Mesenchymal stem cell (in vitro differentiated cells and primary cell): ENCODE measurements around the gene WIF1.

Experiments used
- DNase-seq: peaks from one replicate; pipeline ENCODE4 v3.0.0-alpha.2; 2013
- H2AFZ ChIP-seq: one replicate; pipeline ENCODE4 v1.6.1; 2013; ENCODE audit warnings: low read depth, mild to moderate bottlenecking, control low read depth, inconsistent platforms, low read length, moderate library complexity
- H2AK5ac ChIP-seq: 2 replicates; pipeline ENCODE4 v1.6.1; 2013; ENCODE audit warnings: low read length, moderate library complexity, mild to moderate bottlenecking, inconsistent platforms; ENCODE audit not compliant: severe bottlenecking
- H2BK120ac ChIP-seq: one replicate; pipeline ENCODE4 v1.6.1; 2013; ENCODE audit warnings: low read depth, mild to moderate bottlenecking, inconsistent platforms, low read length, moderate library complexity
- H2BK12ac ChIP-seq, 2 experiments: one replicate each; pipeline ENCODE4 v1.6.1; 2013; ENCODE audit warnings: inconsistent platforms in 2 of 2, low read length in 2 of 2, mild to moderate bottlenecking in 2 of 2, moderate library complexity in 2 of 2, control low read depth in 1 of 2
- H2BK15ac ChIP-seq: one replicate; pipeline ENCODE4 v1.6.1; 2013; ENCODE audit warnings: mild to moderate bottlenecking, low read depth, inconsistent platforms; ENCODE audit not compliant: poor library complexity, severe bottlenecking
- H2BK5ac ChIP-seq: 2 replicates; pipeline ENCODE4 v1.6.1; 2013; ENCODE audit warnings: low read depth, mild to moderate bottlenecking, low read length, control low read depth, inconsistent platforms; ENCODE audit not compliant: poor library complexity, severe bottlenecking
- H3K14ac ChIP-seq, 2 experiments: one replicate each; pipeline ENCODE4 v1.6.1; 2013; ENCODE audit warnings: inconsistent platforms in 2 of 2, low read length in 2 of 2, control low read depth in 1 of 2, mild to moderate bottlenecking in 1 of 2, moderate library complexity in 1 of 2
- H3K18ac ChIP-seq, 2 experiments: one replicate each; pipeline ENCODE4 v1.6.1; 2013; ENCODE audit warnings: inconsistent platforms in 2 of 2, low read length in 2 of 2, control low read depth in 1 of 2, low read depth in 1 of 2, mild to moderate bottlenecking in 1 of 2
- H3K23ac ChIP-seq, 2 experiments: one replicate each; pipeline ENCODE4 v1.6.1; 2013; ENCODE audit warnings: inconsistent platforms in 2 of 2, low read length in 2 of 2, mild to moderate bottlenecking in 2 of 2, moderate library complexity in 2 of 2, control low read depth in 1 of 2
- H3K27ac ChIP-seq: 2 replicates; pipeline ENCODE4 v1.5.1; 2013; ENCODE audit warnings: mild to moderate bottlenecking, moderate library complexity, low read length, control low read depth, inconsistent platforms; ENCODE audit not compliant: poor library complexity, severe bottlenecking
- H3K27me3 ChIP-seq, 2 experiments: 2 replicates each; pipeline versions ENCODE4 v1.6.1 to v1.7.0; 2013; ENCODE audit warnings: low read length in 2 of 2, mild to moderate bottlenecking in 2 of 2, moderate library complexity in 2 of 2, control low read depth in 1 of 2, inconsistent platforms in 1 of 2; ENCODE audit not compliant: control insufficient read depth in 1 of 2, insufficient read depth in 1 of 2
- H3K36me3 ChIP-seq, 2 experiments: 2 replicates each; pipeline versions ENCODE4 v1.6.1 to v1.7.0; 2013; ENCODE audit warnings: low read length in 2 of 2, control low read depth in 1 of 2, inconsistent platforms in 1 of 2, low read depth in 1 of 2, mild to moderate bottlenecking in 1 of 2; ENCODE audit not compliant: insufficient read depth in 2 of 2, control insufficient read depth in 1 of 2
- H3K4ac ChIP-seq, 2 experiments: one replicate each; pipeline ENCODE4 v1.6.1; 2013; ENCODE audit warnings: inconsistent platforms in 2 of 2, low read length in 2 of 2, mild to moderate bottlenecking in 2 of 2, moderate library complexity in 2 of 2, control low read depth in 1 of 2, low read depth in 1 of 2
- H3K4me1 ChIP-seq: 2 replicates; pipeline ENCODE4 v1.6.1; 2013; ENCODE audit warnings: low read depth, low read length, control low read depth; ENCODE audit not compliant: control insufficient read depth, insufficient read depth
- H3K4me2 ChIP-seq: 2 replicates; pipeline ENCODE4 v1.6.1; 2013; ENCODE audit warnings: low read length, mild to moderate bottlenecking, inconsistent platforms; ENCODE audit not compliant: poor library complexity, severe bottlenecking
- H3K4me3 ChIP-seq, 2 experiments: 2 replicates each; pipeline versions ENCODE4 v1.5.1 to v1.7.0; 2013; ENCODE audit warnings: low read length in 2 of 2, mild to moderate bottlenecking in 2 of 2, control low read depth in 1 of 2, low read depth in 1 of 2; ENCODE audit not compliant: insufficient read depth in 1 of 2
- H3K79me1 ChIP-seq: replicated peaks from 2 replicates; pipeline ENCODE4 v1.6.1; 2013; ENCODE audit warnings: mild to moderate bottlenecking, control low read depth, low read length, inconsistent platforms; ENCODE audit not compliant: poor library complexity, severe bottlenecking
- H3K9ac ChIP-seq: 2 replicates; pipeline ENCODE4 v1.7.0; 2013; ENCODE audit warnings: mild to moderate bottlenecking, low read length, moderate library complexity
- H3K9me3 ChIP-seq: 2 replicates; pipeline ENCODE4 v1.7.0; 2013; ENCODE audit warnings: mild to moderate bottlenecking, low read length; ENCODE audit not compliant: control insufficient read depth
- H4K8ac ChIP-seq: one replicate; pipeline ENCODE4 v1.6.1; 2013; ENCODE audit warnings: inconsistent platforms, mild to moderate bottlenecking, low read length, moderate library complexity
- H4K91ac ChIP-seq: one replicate; pipeline ENCODE4 v1.6.1; 2013; ENCODE audit warnings: mild to moderate bottlenecking, low read length, inconsistent platforms
- WGBS: methylation state at CpG from one replicate; pipeline ENCODE4 v1.1.7; 2013; ENCODE audit warnings: mixed read lengths; 5-methylcytosine and 5-hydroxymethylcytosine counted together

The WIF1 gene

GRCh38 chr12:65113621-65114035 is 7.5 kb downstream of the WIF1 start:
- Histone ChIP-seq H2BK5ac (no peak overlapping the region), H4K8ac (no peak overlapping the region), H3K4me3 (no peak overlapping the region), H3K23ac (no peak overlapping the region), H2AK5ac (no peak overlapping the region), H3K27ac (no peak overlapping the region), H3K9me3 (no peaks in the 10 kb centered on the region), H3K27me3 (peaks cover 24 to 49% of the 10 kb centered on the region in 2 experiments), H2AFZ (no peak overlapping the region), H2BK12ac (no peak overlapping the region), H3K14ac (no peak overlapping the region), H3K4me2 (no peak overlapping the region), H3K36me3 (no peaks in the 10 kb centered on the region), H3K4ac (no peak overlapping the region), H3K18ac (no peak overlapping the region), H2BK120ac (no peak overlapping the region), H3K79me1 (no peaks in the 10 kb centered on the region), H4K91ac (no peak overlapping the region), H3K4me1 (no peaks in the 10 kb centered on the region), H3K9ac (no peak overlapping the region), H2BK15ac (no peak overlapping the region)
- no peak for DNase-seq
- 91% methylated on average over 1 of the region's 1 CpG for WGBS

GRCh38 chr12:65106948-65107347 is 14.2 kb downstream of the WIF1 start:
- H3K4ac ChIP-seq = no peak overlapping the region
- no peak overlapping the region for H2AK5ac ChIP-seq
- no peak overlapping the region for H2BK120ac ChIP-seq
- H3K4me3 ChIP-seq = no peak overlapping the region
- H3K9ac ChIP-seq = no peak overlapping the region
- H3K27me3 ChIP-seq = peaks cover 8 to 21% of the 10 kb centered on the region in 2 experiments
- H3K14ac ChIP-seq = no peak overlapping the region
- no peak overlapping the region for H2BK12ac ChIP-seq
- no peak overlapping the region for H4K91ac ChIP-seq
- no peak overlapping the region for H2BK5ac ChIP-seq
- no peak for DNase-seq
- H3K4me2 ChIP-seq = no peak overlapping the region
- H3K9me3 ChIP-seq = no peaks in the 10 kb centered on the region
- H3K27ac ChIP-seq = no peak overlapping the region
- H3K23ac ChIP-seq = no peak overlapping the region
- H3K18ac ChIP-seq = no peak overlapping the region
- no peak overlapping the region for H2BK15ac ChIP-seq
- no peaks in the 10 kb centered on the region for H3K4me1 ChIP-seq
- no peaks in the 10 kb centered on the region for H3K36me3 ChIP-seq
- H2AFZ ChIP-seq = no peak overlapping the region
- no peak overlapping the region for H4K8ac ChIP-seq
- H3K79me1 ChIP-seq = no peaks in the 10 kb centered on the region

GRCh38 chr12:65100140-65100539 is 21.0 kb downstream of the WIF1 start:
- Histone ChIP-seq H2BK12ac (no peak overlapping the region), H2AFZ (no peak overlapping the region), H3K4ac (no peak overlapping the region), H3K79me1 (no peaks in the 10 kb centered on the region), H4K8ac (no peak overlapping the region), H3K27me3 (peaks cover 4 to 16% of the 10 kb centered on the region in 2 experiments), H2BK120ac (no peak overlapping the region), H2BK5ac (no peak overlapping the region), H3K4me3 (no peak overlapping the region), H3K36me3 (no peaks in the 10 kb centered on the region), H2BK15ac (no peak overlapping the region), H4K91ac (no peak overlapping the region), H3K27ac (no peak overlapping the region), H3K14ac (no peak overlapping the region), H2AK5ac (no peak overlapping the region), H3K23ac (no peak overlapping the region), H3K4me2 (no peak overlapping the region), H3K4me1 (no peaks in the 10 kb centered on the region), H3K9me3 (no peaks in the 10 kb centered on the region), H3K18ac (no peak overlapping the region), H3K9ac (no peak overlapping the region)
- DNase-seq = no peak
- 54% methylated on average over 3 of the region's 3 CpGs for WGBS

GRCh38 chr12:65099182-65099581 is 21.9 kb downstream of the WIF1 start:
- 78% methylated on average over 3 of the region's 3 CpGs for WGBS
- Histone ChIP-seq H2BK120ac (no peak overlapping the region), H3K27ac (no peak overlapping the region), H3K4me3 (no peak overlapping the region), H2BK5ac (no peak overlapping the region), H2AFZ (no peak overlapping the region), H3K23ac (no peak overlapping the region), H4K91ac (no peak overlapping the region), H3K14ac (no peak overlapping the region), H3K4me1 (no peaks in the 10 kb centered on the region), H2AK5ac (no peak overlapping the region), H3K36me3 (no peaks in the 10 kb centered on the region), H3K9ac (no peak overlapping the region), H3K4ac (no peak overlapping the region), H3K9me3 (no peaks in the 10 kb centered on the region), H2BK15ac (no peak overlapping the region), H3K79me1 (no peaks in the 10 kb centered on the region), H2BK12ac (no peak overlapping the region), H4K8ac (no peak overlapping the region), H3K27me3 (peaks cover 4 to 16% of the 10 kb centered on the region in 2 experiments), H3K18ac (no peak overlapping the region), H3K4me2 (no peak overlapping the region)
- no peak for DNase-seq
